ENCODE measurements around the gene ADGB.

GRCh38 chr6:146851837-146852236 is 253.1 kb downstream of the ADGB start:
- TF ChIP-seq SP1 (IDR thresholded peaks at IDR 0.05; ENCODE audit: low read depth) (no peak), CTCF (IDR thresholded peaks at IDR 0.05 in 2 of 3, conservative IDR thresholded peaks at IDR 0.05 in 1 of 3; ENCODE audit: borderline replicate concordance in 1 of 3, insufficient read depth in 1 of 3, low read depth in 2 of 3, low read length in 2 of 3) (no peak), EZH2phosphoT487 (IDR thresholded peaks at IDR 0.05; ENCODE audit: borderline replicate concordance) (no peak), POLR2AphosphoS5 (IDR thresholded peaks at IDR 0.05; ENCODE audit: low read depth, low read length) (no peak), SRF (IDR thresholded peaks at IDR 0.05; ENCODE audit: low read depth) (no peak), EZH2 (IDR thresholded peaks at IDR 0.05) (no peak), ELF1 (IDR thresholded peaks at IDR 0.05; ENCODE audit: borderline replicate concordance, low read depth) (no peak), FOSL1 (IDR thresholded peaks at IDR 0.05; ENCODE audit: low read depth) (no peak), POLR2A (IDR thresholded peaks at IDR 0.05; ENCODE audit: borderline replicate concordance, extremely low read depth, insufficient read depth, insufficient read length) (no peak), MAX (IDR thresholded peaks at IDR 0.05) (no peak), JUND (IDR thresholded peaks at IDR 0.05) (no peak), RAD21 (IDR thresholded peaks at IDR 0.05; ENCODE audit: low read depth) (no peak), REST (IDR thresholded peaks at IDR 0.05; ENCODE audit: low read depth) (no peak)

All from HCT116 (cell line).